Liver (tissue), 3 donors: ENCODE data around the gene UXS1.

ENCODE experiments used
- ATF3 ChIP-seq: IDR thresholded peaks from 2 replicates; pipeline ENCODE4 v1.6.1; 2016; ENCODE audit warnings: antibody characterized with exemption
- CTCF ChIP-seq: fragments of 150-350 bp; IDR thresholded peaks from 2 replicates; pipeline ENCODE4 v1.5.1; 2017; ENCODE audit warnings: improper control_type of control experiment, low read depth, low read length; ENCODE audit not compliant: missing input control
- EGR1 ChIP-seq, 2 donors: IDR thresholded peaks; 2 replicates each; pipeline ENCODE4 v1.6.1; 2016 to 2018; ENCODE audit warnings: antibody characterized with exemption in 2 of 2, low read depth in 2 of 2
- FOXA1 ChIP-seq: IDR thresholded peaks from 2 replicates; pipeline ENCODE4 v1.6.1; 2016; ENCODE audit warnings: antibody characterized with exemption
- GABPA ChIP-seq, 2 donors: IDR thresholded peaks in 1 of 2; conservative IDR thresholded peaks in 1 of 2; 2 replicates each; pipeline ENCODE4 v1.6.1; 2016; ENCODE audit warnings: antibody characterized with exemption in 2 of 2, mild to moderate bottlenecking in 1 of 2, moderate library complexity in 1 of 2
- MAX ChIP-seq: IDR thresholded peaks from 2 replicates; pipeline ENCODE4 v1.6.1; 2016; ENCODE audit warnings: antibody characterized with exemption
- SP1 ChIP-seq: IDR thresholded peaks from 2 replicates; pipeline ENCODE4 v1.6.1; 2018; ENCODE audit warnings: antibody characterized with exemption, mild to moderate bottlenecking
- ZBTB33 ChIP-seq: IDR thresholded peaks from 2 replicates; pipeline ENCODE4 v1.6.1; 2016; ENCODE audit warnings: antibody characterized with exemption
- donor health status: healthy.
- donor health status: healthy.

- TF ChIP-seq MAX (no peak), CTCF (no peak), ATF3 (no peak), EGR1 (IDR thresholded peaks at IDR 0.05; ENCODE audit: low read depth in 2 of 2) (no peak), FOXA1 (no peak), ZBTB33 (no peak), SP1 (no peak), GABPA (IDR thresholded peaks at IDR 0.05 in 1 of 2, conservative IDR thresholded peaks at IDR 0.05 in 1 of 2) (no peak)
Observed at GRCh38 chr2:106156305-106157296, 37.5 kb downstream of the UXS1 start.
